HG02642 (cell line): ENCODE data around the gene NLRC3.

Experiments
- ATAC-seq: cut with Tn5 transposase; IDR thresholded peaks from one replicate; pipeline ENCODE4 v1.9.1; 2021; ENCODE audit warnings: mild to moderate bottlenecking; ENCODE audit not compliant: unreplicated experiment, poor library complexity

NLRC3 gene

GRCh38 chr16:3597676-3598075 is 20.5 kb upstream of the NLRC3 start:
- ATAC-seq, result no peak

- ATAC-seq, result no peak
Observed at GRCh38 chr16:3597226-3597625, 20.0 kb upstream of the NLRC3 start.

GRCh38 chr16:3596101-3596861 is 19.1 kb upstream of the NLRC3 start:
- ATAC-seq, result no peak

- ATAC-seq, result no peak
Observed at GRCh38 chr16:3595521-3596021, 18.4 kb upstream of the NLRC3 start.

GRCh38 chr16:3595110-3595486 is 17.9 kb upstream of the NLRC3 start:
- no peak for ATAC-seq

GRCh38 chr16:3594316-3595109 is 17.3 kb upstream of the NLRC3 start:
- ATAC-seq, result no peak

DNA sequence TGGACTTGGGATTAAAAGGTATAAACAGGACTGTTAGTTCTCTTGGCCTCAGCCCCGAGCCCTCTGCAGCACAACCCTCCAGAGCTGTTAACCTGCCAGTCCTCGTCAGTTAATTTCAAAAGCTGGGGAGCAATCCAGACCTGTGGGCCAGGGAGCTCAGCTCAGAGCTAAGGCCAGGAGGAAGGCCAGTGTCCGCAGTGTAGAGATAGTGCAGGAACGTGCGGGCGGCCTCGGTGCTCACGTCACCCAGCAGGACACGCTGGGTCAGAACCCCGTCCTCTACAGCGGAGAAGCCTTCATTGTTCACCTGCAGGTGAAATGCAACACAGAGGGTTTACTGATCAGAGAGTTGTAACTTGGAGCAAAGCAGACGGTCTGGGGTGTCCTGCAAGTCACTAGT is 15.4 kb upstream of the NLRC3 start:
- no peak for ATAC-seq

GRCh38 chr16:3591991-3592390 is 14.8 kb upstream of the NLRC3 start:
- no peak for ATAC-seq

DNA sequence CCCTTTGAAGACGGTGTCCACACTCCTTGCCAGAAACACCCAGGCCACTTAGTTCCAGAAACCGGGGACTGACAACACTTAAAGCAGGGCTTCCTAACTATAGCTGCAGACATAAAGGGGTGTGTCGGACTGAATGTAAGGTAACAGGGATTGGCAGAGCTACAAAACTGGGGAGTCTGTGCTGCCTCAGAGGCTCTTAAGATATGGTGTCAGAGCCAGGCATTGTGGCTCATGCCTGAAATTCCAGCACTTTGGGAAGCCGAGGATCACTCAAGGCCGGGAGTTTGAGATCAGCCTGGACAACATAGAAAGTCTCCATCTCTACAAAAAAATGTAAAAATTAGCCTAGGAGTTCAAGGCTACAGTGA is 14.2 kb upstream of the NLRC3 start:
- ATAC-seq, result no peak

- ATAC-seq, result no peak
Observed at GRCh38 chr16:3590736-3591435, 13.7 kb upstream of the NLRC3 start.

- no peak for ATAC-seq
Observed at GRCh38 chr16:3589991-3590701, 12.9 kb upstream of the NLRC3 start.

- no peak for ATAC-seq
Observed at GRCh38 chr16:3589441-3589921, 12.3 kb upstream of the NLRC3 start.

DNA sequence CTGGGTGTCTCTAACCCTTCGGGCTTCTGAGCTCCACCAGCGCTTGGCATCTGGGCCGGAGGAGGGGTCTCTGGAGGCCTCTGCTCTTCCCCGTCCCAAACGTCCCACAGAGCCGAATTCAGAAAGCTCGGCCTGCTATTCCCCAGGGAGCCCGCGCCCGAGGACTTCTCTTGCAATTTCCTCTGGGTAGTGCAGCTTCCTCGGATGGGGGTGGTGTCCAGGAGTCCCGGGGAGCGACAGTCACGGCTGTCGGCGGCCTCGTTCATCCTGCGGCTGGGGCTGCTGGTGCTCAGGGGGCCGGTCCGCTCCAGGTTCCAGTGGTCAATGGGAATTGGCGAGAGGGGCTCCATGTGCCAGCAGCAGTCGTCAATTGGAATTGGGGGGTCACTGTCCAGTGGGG is 11.8 kb upstream of the NLRC3 start:
- no peak for ATAC-seq

DNA sequence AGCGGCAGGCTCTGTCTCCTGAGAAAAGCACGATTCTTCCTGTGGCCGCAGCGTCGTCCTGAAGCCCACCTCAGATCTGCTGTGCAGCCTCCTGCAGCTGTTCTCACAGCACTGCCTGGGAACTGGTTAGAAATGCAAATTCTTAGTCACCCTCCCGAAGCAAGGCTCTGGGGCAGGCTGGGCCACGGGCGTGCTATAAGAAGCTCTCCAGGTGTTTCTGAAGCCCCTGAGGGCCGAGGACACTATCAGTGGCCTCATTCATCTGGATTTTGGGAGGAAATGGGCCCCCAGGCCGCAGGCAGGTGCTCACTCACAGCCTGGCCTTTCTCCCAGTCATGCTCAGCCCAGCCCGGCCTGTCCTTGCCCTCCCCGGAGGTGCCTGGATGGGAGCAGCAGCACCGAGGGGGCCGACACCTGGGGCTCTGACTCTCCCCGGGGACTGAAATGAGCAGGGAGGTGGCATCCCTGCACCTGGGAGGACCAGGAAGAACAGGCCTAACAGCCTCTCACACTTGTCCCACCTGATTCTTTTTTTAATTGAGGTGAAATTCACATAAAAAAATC is 10.4 kb upstream of the NLRC3 start:
- peak; percentile 65 for ATAC-seq

- ATAC-seq, result no peak
Observed at GRCh38 chr16:3584412-3584811, 7.2 kb upstream of the NLRC3 start.

DNA sequence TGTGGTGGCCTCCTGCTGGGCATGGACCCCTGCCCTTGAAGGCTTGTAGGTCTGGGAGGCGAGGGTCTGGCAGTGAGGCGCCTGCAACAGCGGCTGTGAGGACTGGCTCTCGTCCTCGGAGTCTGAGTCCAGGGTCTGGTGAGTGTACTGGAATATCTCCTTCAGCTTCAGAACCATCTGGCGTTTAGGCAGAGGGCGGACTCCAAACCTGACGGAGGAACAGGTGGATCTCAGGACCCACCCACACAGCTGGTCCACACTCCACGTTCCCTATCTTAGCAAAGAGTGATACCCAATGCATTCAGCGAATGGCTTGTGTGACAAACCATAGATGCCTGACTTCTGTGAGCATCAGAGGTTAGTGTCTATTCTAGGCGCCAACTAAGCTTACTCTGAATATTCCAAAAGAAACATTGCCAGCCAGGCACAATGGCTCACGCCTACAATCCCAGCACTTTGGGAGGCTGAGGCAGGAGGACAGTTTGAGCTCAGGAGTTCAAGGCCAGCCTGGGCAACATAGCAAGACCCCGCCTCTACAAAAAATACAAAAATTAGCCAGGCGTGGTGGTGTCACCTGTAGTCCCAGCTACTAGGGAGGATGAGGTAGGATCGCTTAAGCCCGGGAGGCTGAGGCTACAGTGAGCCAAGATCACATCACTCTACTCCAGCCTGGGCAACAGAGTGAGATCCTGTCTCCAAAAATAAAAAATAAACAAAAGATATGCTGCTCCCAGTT is 6.3 kb upstream of the NLRC3 start:
- ATAC-seq, result no peak

DNA sequence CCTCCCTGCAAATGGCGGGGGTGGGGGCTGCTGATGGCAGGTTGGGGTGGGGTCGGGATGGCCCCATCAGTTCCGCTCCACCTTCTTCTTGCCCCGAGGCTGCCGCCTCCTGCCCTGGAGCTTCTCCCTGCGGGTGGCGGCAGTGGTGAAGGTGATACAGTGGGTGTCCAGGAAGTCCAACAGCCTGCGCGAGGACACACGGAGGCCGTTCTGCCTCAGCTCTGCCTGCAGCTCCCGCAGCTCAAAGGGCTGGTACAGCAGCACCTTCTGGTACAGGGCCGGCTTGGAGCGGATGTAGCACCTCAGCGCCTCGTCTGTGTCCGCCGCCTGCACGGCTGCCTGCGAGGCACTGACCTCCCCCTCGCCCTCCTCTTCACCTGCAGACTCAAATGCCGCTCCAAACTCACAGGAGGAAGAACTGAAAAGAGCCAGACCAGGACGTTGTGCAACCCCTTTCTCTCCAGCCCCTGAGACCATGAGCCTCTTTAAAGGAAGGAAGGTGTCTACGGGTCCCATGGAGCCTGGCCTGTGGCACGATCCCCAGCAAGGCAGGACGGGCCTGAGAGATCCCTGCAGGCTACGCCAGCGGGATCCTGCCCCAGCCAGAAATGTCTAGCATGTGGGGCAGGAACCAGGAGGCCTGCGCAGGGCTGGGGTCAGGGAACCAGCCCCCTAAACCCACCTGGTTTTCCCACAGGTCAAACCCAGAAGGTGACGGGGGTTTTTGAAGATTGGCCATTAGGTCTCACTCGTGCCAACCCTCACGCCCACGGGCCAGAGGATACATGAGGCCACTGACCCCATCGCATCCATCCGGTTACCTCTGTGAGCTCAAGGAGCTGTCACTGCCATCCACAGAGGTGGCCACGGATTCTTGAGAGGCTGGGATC is 5.3 kb upstream of the NLRC3 start:
- ATAC-seq, result no peak

GRCh38 chr16:3581392-3581791 is 4.2 kb upstream of the NLRC3 start:
- no peak for ATAC-seq
